TTC549 (cell line): ENCODE data around the gene BMPR1A.
"Not testable (repeated sequence)": the region's sequence is repeated elsewhere in the genome, so short reads cannot be mapped to it uniquely, and the experiment has no call there.

Experiments
- FAIRE-seq: peaks from 2 replicates; lab custom pipeline; 2012; peaks lifted over from hg19 to GRCh38; lab: Jason Lieb, UNC

BMPR1A gene

GRCh38 chr10:86730227-86730626 lies 26.2 kb upstream of the BMPR1A start:
- FAIRE-seq = no peak

GRCh38 chr10:86732771-86733170 lies 23.6 kb upstream of the BMPR1A start:
- no peak for FAIRE-seq

- no peak for FAIRE-seq
Measured at GRCh38 chr10:86733260-86733671, 23.2 kb upstream of the BMPR1A start.

GRCh38 chr10:86734207-86734988 lies 22.0 kb upstream of the BMPR1A start:
- no peak for FAIRE-seq

- FAIRE-seq = not testable (repeated sequence)
Measured at GRCh38 chr10:86735278-86735677, 21.1 kb upstream of the BMPR1A start.

GRCh38 chr10:86742230-86742629 lies 14.2 kb upstream of the BMPR1A start:
- FAIRE-seq = no peak

GRCh38 chr10:86744067-86744725 lies 12.2 kb upstream of the BMPR1A start:
- FAIRE-seq = no peak

- FAIRE-seq = no peak
Measured at GRCh38 chr10:86747796-86748581, 8.4 kb upstream of the BMPR1A start.

GRCh38 chr10:86749854-86750253 lies 6.6 kb upstream of the BMPR1A start:
- FAIRE-seq = no peak

GRCh38 chr10:86751477-86751876 lies 4.9 kb upstream of the BMPR1A start:
- no peak for FAIRE-seq

- no peak for FAIRE-seq
Measured at GRCh38 chr10:86752311-86752710, 4.1 kb upstream of the BMPR1A start.

- FAIRE-seq = no peak
Measured at GRCh38 chr10:86753051-86753450, 3.4 kb upstream of the BMPR1A start.

- FAIRE-seq = no peak
Measured at GRCh38 chr10:86753638-86754434, 2.6 kb upstream of the BMPR1A start.

- no peak for FAIRE-seq
Measured at GRCh38 chr10:86755454-86755739, 1.0 kb upstream of the BMPR1A start.

- no peak for FAIRE-seq
Measured at GRCh38 chr10:86755740-86756510, 494 bp upstream of the BMPR1A start.

- FAIRE-seq = no peak
Measured at GRCh38 chr10:86757113-86757972, 924 bp downstream of the BMPR1A start.

GRCh38 chr10:86758189-86759072 lies 2.0 kb downstream of the BMPR1A start:
- FAIRE-seq = no peak

GRCh38 chr10:86759073-86759672 lies 2.8 kb downstream of the BMPR1A start:
- FAIRE-seq = no peak

- FAIRE-seq = no peak
Measured at GRCh38 chr10:86763404-86763803, 7.0 kb downstream of the BMPR1A start.
